ENCODE measurements around the gene PRDX2.
"Not testable (repeated sequence)": the region's sequence is repeated elsewhere in the genome, so short reads cannot be mapped to it uniquely, and the experiment has no call there.

Gene PRDX2

GRCh38 chr19:12801466-12802266, at the start of gene PRDX2, which contains the start of gene THSD8:
TSS of gene PRDX2 (minus strand) at chr19:12801800. CDS start at chr19:12801261, 539 bp downstream.
TSS of gene THSD8 (plus strand) at chr19:12802069. CDS start at chr19:12802072, 3 bp downstream.
- DNase-seq (ENCODE audit: low read depth), result peak; percentile 69

- DNase-seq (ENCODE audit: low read depth), result peak; percentile 73
Measured at GRCh38 chr19:12847159-12848139, 45.8 kb upstream of the PRDX2 start.

- not testable (repeated sequence) for DNase-seq (ENCODE audit: low read depth)
Measured at GRCh38 chr19:12846613-12847012, 45.0 kb upstream of the PRDX2 start.

GRCh38 chr19:12843999-12844732, 42.6 kb upstream of the PRDX2 start:
- no peak for DNase-seq (ENCODE audit: low read depth)

- no peak for DNase-seq (ENCODE audit: low read depth)
Measured at GRCh38 chr19:12843328-12843727, 41.7 kb upstream of the PRDX2 start.

GRCh38 chr19:12842511-12842910, 40.9 kb upstream of the PRDX2 start:
- no peak for DNase-seq (ENCODE audit: low read depth)

GRCh38 chr19:12841094-12841493, 39.5 kb upstream of the PRDX2 start:
- DNase-seq (ENCODE audit: low read depth), result no peak

- DNase-seq (ENCODE audit: low read depth), result no peak
Measured at GRCh38 chr19:12840091-12841079, 38.8 kb upstream of the PRDX2 start.

- DNase-seq (ENCODE audit: low read depth), result no peak
Measured at GRCh38 chr19:12838886-12839756, 37.5 kb upstream of the PRDX2 start.

GRCh38 chr19:12838182-12838885, 36.7 kb upstream of the PRDX2 start, which contains the start of gene MAST1:
TSS of gene MAST1 (plus strand) at chr19:12838515. CDS start at chr19:12838573, 58 bp downstream.
- peak; percentile 30 for DNase-seq (ENCODE audit: low read depth)

- DNase-seq (ENCODE audit: low read depth), result no peak
Measured at GRCh38 chr19:12837225-12837624, 35.6 kb upstream of the PRDX2 start.

GRCh38 chr19:12836529-12836863, 34.9 kb upstream of the PRDX2 start:
- DNase-seq (ENCODE audit: low read depth), result no peak

GRCh38 chr19:12834976-12835757, 33.6 kb upstream of the PRDX2 start:
- no peak for DNase-seq (ENCODE audit: low read depth)

- no peak for DNase-seq (ENCODE audit: low read depth)
Measured at GRCh38 chr19:12834566-12834943, 33.0 kb upstream of the PRDX2 start, which contains the start of gene RTBDN. TSS of gene RTBDN (minus strand) at chr19:12834579. CDS start at chr19:12829979, 4,600 bp downstream.

GRCh38 chr19:12833738-12834565, 32.4 kb upstream of the PRDX2 start:
- DNase-seq (ENCODE audit: low read depth), result no peak

GRCh38 chr19:12833418-12833737, 31.8 kb upstream of the PRDX2 start:
- no peak for DNase-seq (ENCODE audit: low read depth)

- no peak for DNase-seq (ENCODE audit: low read depth)
Measured at GRCh38 chr19:12828494-12828893, 26.9 kb upstream of the PRDX2 start.

All from activated T-helper 1 cell treated with Interleukin-2 at 50 U/mL for 16 hours (primary cell).